DOHH2 (cell line): ENCODE results near the gene TAF6.

Experiments used
- EZH2phosphoT487 ChIP-seq: fragments of 200-600 bp; sonication (generic); IDR thresholded peaks from 2 replicates; pipeline ENCODE4 v1.6.1; 2017; ENCODE audit warnings: borderline replicate concordance, mild to moderate bottlenecking, antibody characterized with exemption, low read length, moderate library complexity, mixed read lengths
- TF ChIP-seq, protein P1 (sequence below): fragments of 200-600 bp; sonication (generic); IDR thresholded peaks from one replicate; pipeline ENCODE4 v1.5.1; 2014; ENCODE audit warnings: antibody characterized with exemption, mild to moderate bottlenecking, low read depth, low read length; ENCODE audit not compliant: poor library complexity, severe bottlenecking

DNA sequence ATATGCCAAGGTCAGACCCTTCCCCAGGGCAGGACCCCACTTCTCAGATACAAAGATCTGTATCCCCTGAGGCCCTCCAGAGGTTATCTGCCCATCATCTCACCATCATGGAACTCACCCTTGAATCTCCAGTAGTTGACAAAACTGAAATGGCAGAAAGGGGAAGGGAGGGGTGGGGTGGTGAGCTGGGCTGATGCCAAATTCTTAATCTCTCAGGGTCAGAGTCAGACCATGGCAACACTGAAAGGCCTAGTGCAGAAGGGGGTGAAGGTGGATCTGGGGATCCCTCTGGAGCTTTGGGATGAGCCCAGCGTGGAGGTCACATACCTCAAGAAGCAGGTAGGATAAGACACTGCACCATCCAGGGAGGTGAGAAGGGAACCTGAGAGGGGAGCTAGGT is 3.4 kb upstream of the TAF6 start:
- TF ChIP-seq, protein P1, sequence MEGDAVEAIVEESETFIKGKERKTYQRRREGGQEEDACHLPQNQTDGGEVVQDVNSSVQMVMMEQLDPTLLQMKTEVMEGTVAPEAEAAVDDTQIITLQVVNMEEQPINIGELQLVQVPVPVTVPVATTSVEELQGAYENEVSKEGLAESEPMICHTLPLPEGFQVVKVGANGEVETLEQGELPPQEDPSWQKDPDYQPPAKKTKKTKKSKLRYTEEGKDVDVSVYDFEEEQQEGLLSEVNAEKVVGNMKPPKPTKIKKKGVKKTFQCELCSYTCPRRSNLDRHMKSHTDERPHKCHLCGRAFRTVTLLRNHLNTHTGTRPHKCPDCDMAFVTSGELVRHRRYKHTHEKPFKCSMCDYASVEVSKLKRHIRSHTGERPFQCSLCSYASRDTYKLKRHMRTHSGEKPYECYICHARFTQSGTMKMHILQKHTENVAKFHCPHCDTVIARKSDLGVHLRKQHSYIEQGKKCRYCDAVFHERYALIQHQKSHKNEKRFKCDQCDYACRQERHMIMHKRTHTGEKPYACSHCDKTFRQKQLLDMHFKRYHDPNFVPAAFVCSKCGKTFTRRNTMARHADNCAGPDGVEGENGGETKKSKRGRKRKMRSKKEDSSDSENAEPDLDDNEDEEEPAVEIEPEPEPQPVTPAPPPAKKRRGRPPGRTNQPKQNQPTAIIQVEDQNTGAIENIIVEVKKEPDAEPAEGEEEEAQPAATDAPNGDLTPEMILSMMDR: no peak
- TF ChIP-seq EZH2phosphoT487: no peak
